ENCODE measurements around the gene ADAMTS12.

GRCh38 chr5:33612386-33612785 lies 279.4 kb downstream of the ADAMTS12 start:
- TF ChIP-seq CTCF (conservative IDR thresholded peaks at IDR 0.05) (no peak), ZFX (IDR thresholded peaks at IDR 0.05) (no peak)
